BJ (cell line): ENCODE data around the gene FMNL2. TPM values are rescaled to one million over a fixed set of nuclear protein-coding genes. Genes with fewer than 3 reads are reported as not detected.
A peak's percentile ranks its signal among the peaks of the same experiment; 100 is the strongest.

Experiments used
- CTCF ChIA-PET: fragments of 350-600 bp; formaldehyde crosslinking; extraction: SDS; loops from one replicate; lab custom pipeline; 2021; ENCODE audit warnings: antibody characterized with exemption, inconsistent platforms; lab: Yijun Ruan, JAX
- POLR2A ChIA-PET: fragments of 300-600 bp; sonication (Branson Sonifier 250); formaldehyde crosslinking; extraction: SDS; loops from one replicate; lab custom pipeline; 2021; ENCODE audit warnings: antibody characterized with exemption; lab: Charles Lee
- DNase-seq: peaks from one replicate; pipeline ENCODE4 v3.0.0-alpha.2; 2011; ENCODE audit warnings: low read depth
- H3K27me3 ChIP-seq: 2 replicates; pipeline ENCODE4 v1.6.0; 2011; ENCODE audit warnings: low read length; ENCODE audit not compliant: control insufficient read depth, insufficient read depth
- H3K36me3 ChIP-seq: 2 replicates; pipeline ENCODE4 v1.5.1; 2011; ENCODE audit warnings: low read length; ENCODE audit not compliant: control insufficient read depth, insufficient read depth
- H3K4me3 ChIP-seq: 2 replicates; pipeline ENCODE4 v1.5.1; 2011; ENCODE audit warnings: low read depth, mild to moderate bottlenecking, control low read depth, low read length
- CTCF ChIP-seq: IDR thresholded peaks from 2 replicates; pipeline ENCODE4 v1.5.1; 2011; ENCODE audit warnings: low read depth, mild to moderate bottlenecking, control low read depth, inconsistent platforms, low read length, moderate library complexity; ENCODE audit not compliant: insufficient read depth
- polyA plus RNA-seq: library from polyadenylated mRNA; depleted of rRNA; stranded (reverse); fragments of >200 nt; gene quantifications from 2 replicates; pipeline ENCODE4 v1.2.3, GENCODE V29; 2011

Gene FMNL2
- polyA plus RNA-seq, 1 experiment, result 2.4 TPM

- H3K36me3 ChIP-seq, result no peaks in the 10 kb centered on the region
- no peaks in the 10 kb centered on the region for H3K27me3 ChIP-seq
- TF ChIP-seq CTCF, result no peak
- CTCF ChIA-PET, result no interaction called here
- POLR2A ChIA-PET, result no interaction called here
- peak overlapping the region; percentile 84 for H3K4me3 ChIP-seq
- no peak for DNase-seq
Observed at GRCh38 chr2:152334701-152335015, 316 bp upstream of the FMNL2 start.

GRCh38 chr2:152335726-152336118, 748 bp downstream of the FMNL2 start:
- H3K27me3 ChIP-seq, result no peaks in the 10 kb centered on the region
- no peak for TF ChIP-seq CTCF
- peak overlapping the region; percentile 84 for H3K4me3 ChIP-seq
- POLR2A ChIA-PET, result no interaction called here
- CTCF ChIA-PET, result interaction anchor here (1.3 to 1.9 kb wide), 3 partner anchors 291 to 303 kb away, joined by 3 to 6 read pairs (median 3); no protein-coding TSS in a partner anchor
- no peaks in the 10 kb centered on the region for H3K36me3 ChIP-seq
- DNase-seq, result no peak

DNA sequence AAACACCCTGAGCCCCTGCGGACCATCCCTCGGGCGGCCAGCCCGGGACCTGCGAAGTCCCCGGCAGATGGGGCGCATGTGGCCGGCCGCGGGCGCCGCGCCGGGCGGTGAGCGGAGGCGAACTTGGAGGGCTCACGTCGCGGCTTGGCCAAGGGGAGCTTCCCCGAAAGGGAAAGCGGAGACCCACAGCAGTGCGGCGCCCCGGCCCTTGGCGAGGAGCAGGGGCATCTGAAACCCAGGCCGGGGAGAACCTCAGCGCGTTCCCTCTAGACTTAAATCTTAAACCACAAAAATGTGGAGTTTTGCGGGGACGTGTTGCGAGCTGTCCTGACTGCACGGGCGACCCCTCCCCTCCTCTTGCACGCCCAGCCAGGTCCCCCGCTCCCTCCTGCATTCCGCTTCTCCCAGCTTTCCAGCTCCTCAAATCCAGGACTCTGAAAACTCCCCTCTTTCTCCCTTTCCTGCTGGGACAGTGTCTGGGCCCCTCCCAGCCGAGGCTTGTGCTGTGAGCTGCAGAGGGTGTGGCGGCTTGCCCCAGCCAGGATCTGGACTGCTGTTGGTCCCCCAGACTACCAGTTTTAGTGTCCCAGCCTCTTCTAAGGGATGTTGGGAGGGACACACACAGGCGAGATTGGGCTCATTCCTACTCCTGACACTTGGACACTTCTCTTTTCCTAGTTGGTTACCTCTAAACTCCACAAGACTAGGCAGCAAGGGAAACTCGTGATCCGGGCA, 1.3 kb downstream of the FMNL2 start:
- H3K36me3 ChIP-seq, result no peaks in the 10 kb centered on the region
- CTCF ChIA-PET, result interaction anchor here (1.0 to 1.9 kb wide), 4 partner anchors 290 to 303 kb away, joined by 3 to 6 read pairs (median 3); no protein-coding TSS in a partner anchor
- no peaks in the 10 kb centered on the region for H3K27me3 ChIP-seq
- no peak for DNase-seq
- peak overlapping the region; percentile 84 for H3K4me3 ChIP-seq
- POLR2A ChIA-PET, result no interaction called here
- TF ChIP-seq CTCF, result no peak

DNA sequence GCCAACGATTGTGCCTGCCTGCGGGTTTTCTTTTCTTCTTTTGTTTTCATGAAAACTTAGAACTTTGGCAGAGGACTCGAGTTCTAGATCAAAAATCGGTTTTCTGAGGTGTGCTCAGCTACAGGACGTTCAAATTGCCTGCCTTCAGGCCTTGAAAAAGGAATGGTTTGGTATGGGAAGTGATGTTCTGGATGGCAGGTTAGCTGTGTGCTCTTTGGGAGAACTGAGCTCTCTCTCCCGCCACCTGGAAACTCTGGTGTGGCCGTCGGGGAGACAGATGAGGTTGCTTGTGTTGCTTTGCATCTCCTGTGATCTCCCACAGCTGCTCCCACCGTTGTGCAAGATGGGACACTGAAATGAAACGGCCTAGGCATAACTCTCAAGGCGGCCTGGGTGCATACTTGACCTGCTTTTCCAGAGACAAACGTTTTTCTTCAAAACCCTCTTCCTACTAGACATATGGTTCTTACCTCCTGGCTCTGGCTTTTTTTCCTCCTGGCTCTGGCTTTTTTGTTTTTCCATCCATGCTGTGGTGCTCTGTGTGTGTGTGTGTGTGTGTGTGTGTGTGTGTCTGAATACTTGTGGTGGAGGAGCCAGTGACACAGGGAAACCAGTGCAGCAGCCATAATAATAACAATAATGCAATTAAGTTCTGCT, 2.0 kb downstream of the FMNL2 start:
- no peak for DNase-seq
- ChIA-PET POLR2A (no interaction called here), CTCF (interaction anchor here (0.6 to 1.9 kb wide), 4 partner anchors 290 to 973 kb away, joined by 3 to 6 read pairs (median 4); no protein-coding TSS in a partner anchor)
- no peaks in the 10 kb centered on the region for H3K27me3 ChIP-seq
- H3K4me3 ChIP-seq, result peak overlapping the region; percentile 84
- H3K36me3 ChIP-seq, result no peaks in the 10 kb centered on the region
- TF ChIP-seq CTCF, result no peak

- no peak for TF ChIP-seq CTCF
- H3K27me3 ChIP-seq, result no peaks in the 10 kb centered on the region
- ChIA-PET CTCF (interaction anchor here (1.0 kb wide), 1 partner anchor 298 kb away, joined by 3 read pairs; no protein-coding TSS in a partner anchor), POLR2A (no interaction called here)
- DNase-seq, result no peak
- no peaks in the 10 kb centered on the region for H3K36me3 ChIP-seq
- no peak overlapping the region for H3K4me3 ChIP-seq
Observed at GRCh38 chr2:152337511-152337903, 2.5 kb downstream of the FMNL2 start.
